HG03469 (cell line): ENCODE results near the gene WNK4.

Experiments used
- ATAC-seq: cut with Tn5 transposase; IDR thresholded peaks from one replicate; pipeline ENCODE4 v1.9.1; 2021; ENCODE audit warnings: mild to moderate bottlenecking, moderate library complexity, moderate number of reproducible peaks; ENCODE audit not compliant: unreplicated experiment

The WNK4 gene

GRCh38 chr17:42795465-42795864 lies 15.1 kb downstream of the WNK4 start:
- no peak for ATAC-seq

GRCh38 chr17:42796066-42796758 lies 15.8 kb downstream of the WNK4 start:
- ATAC-seq, result no peak

- no peak for ATAC-seq
Observed at GRCh38 chr17:42797067-42798007, 16.9 kb downstream of the WNK4 start.

- ATAC-seq, result no peak
Observed at GRCh38 chr17:42798011-42798382, 17.6 kb downstream of the WNK4 start.

GRCh38 chr17:42798383-42799380 lies 18.3 kb downstream of the WNK4 start, which contains the start of the genes CNTD1 and COA3:
Gene CNTD1, plus strand, starts transcription at chr17:42798861. Its CDS starts 207 bp downstream, at chr17:42799068.
Gene COA3, minus strand, starts transcription at chr17:42798704. Its CDS starts 23 bp downstream, at chr17:42798681.
- no peak for ATAC-seq

- ATAC-seq, result no peak
Observed at GRCh38 chr17:42803074-42803883, 22.9 kb downstream of the WNK4 start.

GRCh38 chr17:42804918-42805367 lies 24.5 kb downstream of the WNK4 start:
- no peak for ATAC-seq

- ATAC-seq, result no peak
Observed at GRCh38 chr17:42806249-42806648, 25.8 kb downstream of the WNK4 start.

GRCh38 chr17:42809250-42809649 lies 28.8 kb downstream of the WNK4 start:
- no peak for ATAC-seq

GRCh38 chr17:42814633-42815399 lies 34.4 kb downstream of the WNK4 start:
- ATAC-seq, result no peak

- ATAC-seq, result no peak
Observed at GRCh38 chr17:42817866-42818265, 37.5 kb downstream of the WNK4 start.

- no peak for ATAC-seq
Observed at GRCh38 chr17:42818379-42818778, 38.0 kb downstream of the WNK4 start.

- no peak for ATAC-seq
Observed at GRCh38 chr17:42819939-42820535, 39.6 kb downstream of the WNK4 start.

GRCh38 chr17:42821176-42821575 lies 40.8 kb downstream of the WNK4 start:
- no peak for ATAC-seq

- no peak for ATAC-seq
Observed at GRCh38 chr17:42827472-42827871, 47.1 kb downstream of the WNK4 start.

GRCh38 chr17:42830971-42831370 lies 50.6 kb downstream of the WNK4 start:
- ATAC-seq, result no peak

GRCh38 chr17:42832213-42832933 lies 52.0 kb downstream of the WNK4 start:
- no peak for ATAC-seq
